NCI-H524 treated with DMSO at 0.1 percent for 48 hours (cell line): ENCODE data around the gene XPOT.
"Not testable (repeated sequence)": the region's sequence is repeated elsewhere in the genome, so short reads cannot be mapped to it uniquely, and the experiment has no call there.

Source experiments
- DNase-seq: peaks from one replicate; lab custom pipeline; 2025; lab: John Stamatoyannopoulos, UW

The XPOT gene, protein sequence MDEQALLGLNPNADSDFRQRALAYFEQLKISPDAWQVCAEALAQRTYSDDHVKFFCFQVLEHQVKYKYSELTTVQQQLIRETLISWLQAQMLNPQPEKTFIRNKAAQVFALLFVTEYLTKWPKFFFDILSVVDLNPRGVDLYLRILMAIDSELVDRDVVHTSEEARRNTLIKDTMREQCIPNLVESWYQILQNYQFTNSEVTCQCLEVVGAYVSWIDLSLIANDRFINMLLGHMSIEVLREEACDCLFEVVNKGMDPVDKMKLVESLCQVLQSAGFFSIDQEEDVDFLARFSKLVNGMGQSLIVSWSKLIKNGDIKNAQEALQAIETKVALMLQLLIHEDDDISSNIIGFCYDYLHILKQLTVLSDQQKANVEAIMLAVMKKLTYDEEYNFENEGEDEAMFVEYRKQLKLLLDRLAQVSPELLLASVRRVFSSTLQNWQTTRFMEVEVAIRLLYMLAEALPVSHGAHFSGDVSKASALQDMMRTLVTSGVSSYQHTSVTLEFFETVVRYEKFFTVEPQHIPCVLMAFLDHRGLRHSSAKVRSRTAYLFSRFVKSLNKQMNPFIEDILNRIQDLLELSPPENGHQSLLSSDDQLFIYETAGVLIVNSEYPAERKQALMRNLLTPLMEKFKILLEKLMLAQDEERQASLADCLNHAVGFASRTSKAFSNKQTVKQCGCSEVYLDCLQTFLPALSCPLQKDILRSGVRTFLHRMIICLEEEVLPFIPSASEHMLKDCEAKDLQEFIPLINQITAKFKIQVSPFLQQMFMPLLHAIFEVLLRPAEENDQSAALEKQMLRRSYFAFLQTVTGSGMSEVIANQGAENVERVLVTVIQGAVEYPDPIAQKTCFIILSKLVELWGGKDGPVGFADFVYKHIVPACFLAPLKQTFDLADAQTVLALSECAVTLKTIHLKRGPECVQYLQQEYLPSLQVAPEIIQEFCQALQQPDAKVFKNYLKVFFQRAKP

DNA sequence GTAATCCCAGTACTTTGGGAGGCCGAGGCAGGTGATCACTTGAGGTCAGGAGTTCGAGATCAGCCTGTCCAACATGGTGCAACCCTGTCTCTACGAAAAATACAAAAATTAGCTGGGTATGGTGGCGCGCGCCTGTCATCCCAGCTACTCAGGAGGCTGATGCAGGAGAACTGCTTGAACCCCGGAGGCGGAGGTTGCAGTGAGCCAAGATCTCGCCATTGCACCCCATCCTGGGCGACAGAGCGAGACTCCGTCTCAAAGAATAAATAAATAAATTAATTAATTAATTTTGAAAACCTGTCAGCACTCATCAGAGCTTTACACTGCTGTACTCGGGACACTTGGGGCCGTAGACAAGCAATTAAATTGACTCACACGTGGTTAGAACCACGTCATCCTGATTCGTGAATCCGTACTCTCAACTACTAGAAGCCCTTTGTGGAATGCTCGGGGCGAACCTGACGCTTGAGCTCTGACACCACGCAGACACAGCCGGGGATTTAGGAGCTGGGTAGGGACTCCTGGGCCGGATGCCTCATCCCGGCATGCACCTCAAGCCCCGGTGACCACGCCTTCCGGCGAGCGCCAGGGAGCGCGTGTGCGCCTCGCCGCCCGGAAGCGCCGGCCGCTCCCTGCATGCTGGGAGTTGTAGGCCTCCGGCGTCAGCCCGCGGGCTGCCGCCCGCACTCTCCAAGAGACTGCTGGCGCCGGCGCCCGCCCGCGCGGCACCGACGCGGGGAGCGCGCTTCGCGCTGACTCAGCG is at the start of gene XPOT:
XPOT (plus strand) TSS at position 686 of the 763 bp plus-strand sequence. CDS start 5,644 bp downstream, outside the sequence.
- DNase-seq: peak; percentile 49

DNA sequence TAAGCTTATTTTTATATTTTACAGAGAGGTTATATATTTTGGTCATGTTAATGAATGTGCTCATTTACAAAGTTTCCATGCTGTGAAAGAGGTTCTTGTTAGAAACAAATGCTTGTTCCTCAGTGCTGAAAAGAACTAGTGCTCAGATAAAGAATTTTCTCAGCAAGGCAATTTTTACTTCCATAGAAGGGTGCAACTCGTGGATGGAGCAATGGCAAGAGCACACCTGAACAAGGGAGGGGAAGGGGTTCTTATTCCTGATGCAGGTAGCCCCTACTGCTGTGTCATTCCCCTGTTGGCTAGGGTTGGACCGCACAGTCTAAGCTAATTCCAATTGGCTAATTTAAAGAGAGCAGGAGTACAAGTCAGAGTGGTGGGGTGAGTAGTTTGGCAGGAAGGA is 48.0 kb upstream of the XPOT start:
- not testable (repeated sequence) for DNase-seq

DNA sequence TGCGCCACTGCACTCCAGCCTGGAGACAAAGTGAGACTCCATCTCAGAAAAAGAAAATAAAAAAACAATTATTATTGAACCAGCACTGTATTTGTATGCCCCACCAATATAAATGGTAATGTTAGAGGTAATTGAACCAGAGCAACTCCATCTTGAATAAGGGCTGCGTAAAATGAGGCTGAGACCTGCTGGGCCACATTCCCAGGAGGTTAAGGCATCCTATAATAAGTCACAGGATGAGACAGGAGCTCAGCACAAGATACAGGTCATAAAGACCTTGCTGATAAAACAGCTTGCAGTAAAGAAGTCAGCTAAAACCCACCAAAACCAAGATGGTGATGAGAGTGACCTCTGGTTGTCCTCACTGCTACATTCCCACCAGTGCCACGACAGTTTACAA is 43.0 kb upstream of the XPOT start:
- not testable (repeated sequence) for DNase-seq

DNA sequence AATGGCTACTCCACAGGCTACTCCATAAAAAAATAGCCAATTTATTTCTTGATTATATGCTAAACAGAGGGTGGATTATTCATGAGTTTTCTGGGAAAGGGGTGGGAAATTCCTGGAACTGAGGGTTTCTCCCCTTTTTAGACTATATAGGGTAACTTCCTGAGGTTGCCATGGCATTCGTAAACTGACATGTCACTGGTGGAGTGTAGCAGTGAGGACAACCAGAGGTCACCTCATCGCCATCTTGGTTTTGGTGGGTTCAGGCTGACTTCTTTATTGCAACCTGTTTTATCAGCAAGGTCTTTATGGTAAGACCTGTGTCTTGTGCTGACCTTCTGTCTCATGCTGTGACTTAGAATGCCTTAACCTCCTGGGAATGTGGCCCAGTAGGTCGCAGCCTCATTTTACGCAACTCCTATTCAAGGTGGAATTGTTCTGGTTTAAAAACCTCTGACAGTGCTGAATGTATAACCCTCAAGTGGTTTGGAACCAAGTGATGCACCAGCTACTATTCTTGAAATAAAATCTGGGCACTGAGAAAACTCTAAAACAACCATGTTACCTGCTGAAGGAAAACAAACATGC is 41.4 kb upstream of the XPOT start:
- DNase-seq: no peak

DNA sequence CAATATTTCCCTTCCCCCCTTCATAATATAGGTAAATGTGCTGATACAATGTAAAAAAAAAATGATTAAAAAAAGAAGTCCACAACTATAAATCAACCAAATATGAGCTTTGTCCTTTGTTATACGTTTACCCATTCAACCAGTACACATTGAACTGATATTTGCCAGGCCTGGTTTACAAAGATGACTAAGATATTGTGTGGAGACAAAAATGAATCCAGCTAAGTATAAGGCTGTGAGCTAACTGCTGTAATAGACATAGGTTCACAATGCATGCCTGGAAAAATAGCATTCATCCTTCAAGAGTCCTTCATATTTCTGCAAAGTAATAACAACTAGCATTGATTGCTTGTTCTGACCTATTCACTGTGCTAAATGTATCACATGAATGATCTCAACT is 20.5 kb upstream of the XPOT start:
- DNase-seq: no peak

DNA sequence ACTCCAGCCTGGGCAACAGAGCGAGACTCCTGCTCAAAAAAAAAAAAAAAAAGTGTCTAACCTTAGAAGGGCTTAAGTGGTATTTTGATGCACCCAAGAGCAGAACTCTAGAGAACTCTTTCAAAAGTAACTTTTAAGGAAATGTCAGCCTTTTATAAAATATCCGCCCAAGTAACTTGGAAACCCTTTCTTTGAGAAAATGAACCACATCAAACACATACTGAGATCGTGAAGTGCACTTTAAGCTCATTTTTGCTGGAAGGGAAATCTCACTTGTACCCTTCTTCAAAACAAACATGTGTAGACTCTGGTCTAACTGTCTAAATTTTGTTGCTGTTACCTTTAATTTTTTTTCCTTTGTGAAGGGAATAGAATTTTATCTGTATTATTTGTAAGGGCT is 19.2 kb upstream of the XPOT start:
- no peak for DNase-seq

DNA sequence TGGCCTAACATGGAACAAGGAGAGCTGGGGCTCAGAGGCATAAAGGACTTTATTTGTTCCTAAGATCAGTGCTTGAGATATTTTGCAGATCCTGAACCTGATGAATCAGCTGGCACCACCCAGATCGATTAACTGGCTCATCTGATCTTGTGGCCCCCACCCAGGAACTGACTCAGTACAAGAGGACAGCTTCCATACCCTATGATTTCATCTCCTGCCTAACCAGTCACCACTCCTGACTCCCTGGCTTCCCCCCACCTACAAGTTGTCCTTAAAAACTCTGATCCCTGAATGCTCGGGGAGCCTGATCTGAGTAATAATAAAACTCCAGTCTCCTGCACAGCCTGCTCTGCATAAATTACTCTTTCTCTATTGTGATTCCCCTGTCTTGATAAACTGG is 18.7 kb upstream of the XPOT start:
- DNase-seq: no peak

DNA sequence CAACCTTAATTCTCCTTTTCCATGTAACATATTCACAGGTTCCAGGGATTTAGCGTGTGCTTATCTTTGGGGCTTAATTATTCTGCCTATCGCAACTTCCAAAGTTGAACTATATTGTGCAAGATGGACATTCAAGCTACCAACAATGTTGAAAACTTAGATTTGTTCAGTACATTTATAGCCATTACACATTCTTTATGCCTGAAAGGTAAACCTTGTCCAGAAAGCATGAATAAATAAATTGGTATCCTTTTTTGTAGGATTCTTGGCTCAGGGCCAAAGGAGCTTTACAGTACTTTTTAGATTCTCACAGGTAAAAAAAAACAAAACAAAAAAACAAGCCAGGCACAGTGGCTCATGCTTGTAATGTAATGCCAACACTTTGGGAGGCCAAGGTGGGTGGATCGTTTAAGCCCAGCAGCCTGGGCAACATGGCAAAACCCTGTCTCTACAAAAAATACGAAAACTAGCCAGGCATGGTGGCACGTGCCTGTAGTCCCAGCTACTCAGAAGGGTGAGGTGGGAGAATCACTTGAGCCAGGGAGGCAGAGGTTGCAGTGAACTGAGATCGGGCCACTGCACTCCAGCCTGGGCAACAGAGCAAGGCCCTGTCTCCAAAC is 16.9 kb upstream of the XPOT start:
- no peak for DNase-seq

DNA sequence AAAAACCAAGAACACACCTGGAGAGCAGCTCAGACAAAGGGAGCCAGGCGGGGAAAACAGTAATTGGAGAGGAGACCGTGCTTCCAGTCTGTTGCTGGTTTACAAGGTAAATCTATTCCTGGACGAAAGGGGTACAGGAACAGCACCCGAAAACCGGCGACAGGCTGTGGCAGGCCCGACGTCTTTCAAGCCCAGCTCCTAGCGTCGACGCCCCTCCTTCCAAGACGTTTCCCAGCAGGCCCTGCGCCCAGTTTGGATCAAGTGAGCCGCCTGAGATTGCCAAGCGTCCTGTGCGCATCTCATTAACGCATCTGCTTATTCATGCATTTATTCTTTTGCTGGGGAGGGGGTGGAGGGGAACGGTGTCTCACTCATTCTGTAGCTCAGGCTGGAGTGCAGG is 15.0 kb upstream of the XPOT start:
- no peak for DNase-seq

DNA sequence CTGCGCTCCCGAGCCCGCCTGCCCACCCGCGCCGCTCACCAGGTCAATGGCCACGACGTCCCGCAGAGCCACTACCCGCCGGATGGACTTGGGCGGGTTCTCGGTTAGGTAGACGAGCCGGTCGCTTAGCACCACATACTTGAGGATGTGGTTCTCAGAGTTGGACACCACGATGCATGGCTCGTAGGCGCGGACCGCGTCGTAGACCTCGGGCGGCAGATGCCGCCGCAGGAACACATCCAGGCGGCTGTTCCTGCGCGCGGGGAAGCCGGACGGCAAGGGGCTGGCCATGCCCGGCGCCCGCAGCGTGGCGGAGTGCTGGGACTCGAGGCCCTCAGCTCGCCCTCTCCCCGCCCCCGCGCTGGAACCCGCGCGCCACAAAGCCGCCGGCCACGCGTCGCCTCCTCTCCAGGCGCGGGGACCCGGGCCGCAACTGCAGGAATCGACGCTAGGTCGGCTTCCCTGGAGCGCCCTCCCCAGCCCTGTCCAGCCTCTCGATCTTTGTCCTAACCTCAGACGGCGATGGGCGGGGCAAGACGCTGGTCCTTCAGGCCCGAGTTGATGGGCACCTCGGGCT is 13.8 kb upstream of the XPOT start, which contains the start of gene C12orf56:
C12orf56 (minus strand) TSS at position 484 of the 577 bp plus-strand sequence; CDS start at position 291, 193 bp downstream.
- no peak for DNase-seq

DNA sequence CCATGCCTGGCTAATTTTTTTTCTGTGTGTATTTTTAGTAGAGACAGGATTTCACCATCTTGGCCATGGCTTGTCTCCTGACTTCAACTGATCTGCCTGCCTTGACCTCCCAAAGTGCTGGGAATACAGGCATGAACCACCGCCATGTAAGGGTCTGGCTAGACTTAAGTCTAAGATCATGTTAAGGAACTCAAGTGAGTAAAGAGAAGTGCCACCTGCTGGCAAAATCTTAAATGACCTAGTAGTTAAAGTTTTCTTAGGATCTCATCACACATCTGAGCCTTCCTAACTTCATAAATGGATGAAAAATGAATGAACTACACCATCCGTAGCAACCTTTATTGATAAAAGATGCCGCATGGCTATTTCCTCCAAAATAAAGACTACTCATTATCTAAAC is 12.0 kb upstream of the XPOT start:
- DNase-seq: no peak

DNA sequence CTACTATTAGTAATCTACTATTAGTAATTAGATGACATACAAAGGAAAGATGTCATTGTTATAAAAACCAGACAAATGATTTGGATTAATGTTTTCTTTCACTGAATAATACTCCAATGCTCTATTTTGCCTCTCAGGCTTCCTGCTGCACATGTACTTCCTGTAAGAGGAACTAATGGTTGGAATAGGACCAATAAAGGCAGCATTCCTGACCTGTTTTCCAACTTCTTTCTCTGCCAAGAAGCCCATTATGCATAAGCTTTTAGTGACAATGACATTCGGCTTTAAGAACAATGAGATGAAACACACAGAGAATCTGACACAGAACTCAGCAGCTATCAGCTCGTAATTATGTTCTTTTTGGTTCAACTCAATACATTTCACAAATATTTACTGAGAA is 8.5 kb upstream of the XPOT start:
- DNase-seq: no peak

DNA sequence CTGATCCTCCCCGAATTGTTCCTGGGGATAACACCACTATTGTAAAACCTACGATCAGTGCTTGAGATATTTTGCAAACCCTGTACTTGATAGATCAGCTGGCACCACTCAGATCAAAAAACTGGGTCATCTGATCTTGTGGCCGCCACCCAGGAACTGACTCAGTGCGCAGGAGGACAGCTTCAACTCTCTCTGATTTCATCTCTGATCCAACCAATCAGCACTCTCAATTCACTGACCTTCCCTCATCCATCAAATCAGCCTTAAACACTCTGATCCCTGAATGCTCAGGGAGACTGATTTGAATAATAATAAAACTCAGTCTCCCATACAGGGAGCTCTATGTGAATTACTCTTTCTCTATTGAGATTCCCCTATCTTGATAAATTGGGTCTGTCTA is 4.2 kb upstream of the XPOT start:
- DNase-seq: no peak

DNA sequence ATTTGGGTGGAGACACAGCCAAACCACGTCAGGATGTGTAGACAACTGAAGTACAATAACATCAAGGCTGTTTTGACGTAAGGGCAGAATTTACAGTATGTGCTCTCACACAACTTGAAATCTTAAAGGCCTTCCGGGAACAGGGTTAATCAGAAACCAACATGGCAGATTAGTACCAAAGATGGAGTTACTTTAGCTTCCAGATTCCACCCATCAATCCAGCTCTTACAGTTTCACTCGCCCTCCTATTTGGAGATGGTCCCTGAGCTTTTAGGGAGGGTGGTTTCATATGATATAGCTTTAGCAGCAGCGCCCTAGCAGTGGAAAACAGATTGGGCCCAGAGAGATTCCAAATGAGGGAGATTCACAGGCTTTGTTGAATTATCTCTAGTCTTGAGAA is 2.0 kb upstream of the XPOT start:
- DNase-seq: no peak

DNA sequence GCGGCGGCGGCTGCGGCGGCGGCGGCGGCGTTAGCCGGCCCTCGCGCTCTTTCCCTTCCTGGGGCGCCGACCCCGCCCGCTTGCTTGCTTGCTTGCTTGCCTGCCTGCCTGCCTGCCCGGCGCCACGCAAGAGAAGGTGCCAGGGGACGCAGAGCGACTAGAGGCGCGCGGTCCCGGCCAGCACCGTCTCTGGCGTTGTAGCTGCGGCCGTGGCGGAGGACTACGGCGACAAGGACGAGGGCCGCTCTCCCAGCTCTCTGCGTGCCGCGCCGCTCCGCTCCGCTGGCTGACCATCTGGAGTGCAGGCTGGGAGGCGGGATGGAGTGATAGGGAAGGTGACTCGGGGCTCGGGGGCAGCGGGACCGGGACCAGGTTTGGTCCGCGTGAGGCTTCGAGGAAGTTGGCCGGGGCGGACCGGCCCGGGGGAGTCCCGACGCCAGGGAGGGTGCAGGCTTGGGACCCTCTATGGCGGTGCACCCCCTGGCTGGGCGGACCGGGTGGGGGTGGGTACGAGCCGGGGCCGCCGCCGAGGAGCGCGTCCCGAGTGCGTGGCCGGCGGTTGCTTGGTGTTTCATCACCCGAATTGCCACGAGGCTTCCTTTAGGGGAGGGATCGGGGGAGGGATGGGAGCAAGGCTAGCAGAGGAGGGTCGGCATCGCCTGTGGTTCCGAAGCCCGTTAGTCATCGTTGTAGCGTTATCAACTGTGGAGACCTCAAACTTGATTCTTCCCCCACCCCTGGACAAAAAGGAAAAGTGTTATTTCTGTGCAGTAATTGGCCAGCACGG is 471 bp downstream of the XPOT start:
- no peak for DNase-seq

DNA sequence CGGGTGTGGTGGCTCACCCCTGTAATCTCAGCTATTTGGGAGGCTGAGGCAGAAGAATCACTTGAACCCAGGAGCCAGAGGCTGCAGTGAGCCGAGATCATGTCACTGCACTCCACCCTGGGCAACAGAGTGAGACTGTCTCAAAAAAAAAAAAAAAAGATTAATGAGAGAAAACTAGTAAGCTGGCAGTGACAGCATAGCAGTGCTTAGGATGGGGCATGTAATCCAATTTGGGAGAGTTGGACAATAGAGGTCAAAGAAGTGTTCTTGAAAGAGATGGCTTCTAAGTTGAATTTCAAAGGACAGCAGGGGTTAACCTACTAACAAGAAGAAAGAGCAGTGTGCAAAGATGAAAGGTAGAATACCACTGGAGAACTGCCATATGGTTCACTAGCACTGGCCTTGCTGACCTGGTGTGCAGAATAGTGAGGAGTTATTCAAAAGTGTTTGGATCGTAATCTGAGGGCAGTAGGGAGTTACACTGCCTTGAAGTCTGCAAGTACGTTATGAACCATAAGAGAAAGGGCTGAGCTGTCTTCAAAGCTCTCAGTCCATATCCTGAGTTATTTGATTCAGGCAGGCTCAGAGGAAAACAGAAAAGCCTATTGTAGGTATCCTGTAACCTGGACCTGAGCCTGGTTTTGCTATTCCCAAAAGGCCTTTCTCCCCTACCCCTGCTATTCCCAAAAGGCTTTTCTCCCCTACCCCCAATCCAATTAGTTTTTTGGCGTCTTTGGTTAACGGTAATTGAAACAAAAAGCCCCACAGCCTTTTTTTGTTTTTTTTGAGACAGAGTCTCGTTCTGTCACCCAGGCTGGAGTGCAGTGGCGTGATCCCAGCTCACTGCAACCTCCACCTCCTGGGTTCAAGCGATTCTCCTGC is 3.4 kb downstream of the XPOT start:
- no peak for DNase-seq

DNA sequence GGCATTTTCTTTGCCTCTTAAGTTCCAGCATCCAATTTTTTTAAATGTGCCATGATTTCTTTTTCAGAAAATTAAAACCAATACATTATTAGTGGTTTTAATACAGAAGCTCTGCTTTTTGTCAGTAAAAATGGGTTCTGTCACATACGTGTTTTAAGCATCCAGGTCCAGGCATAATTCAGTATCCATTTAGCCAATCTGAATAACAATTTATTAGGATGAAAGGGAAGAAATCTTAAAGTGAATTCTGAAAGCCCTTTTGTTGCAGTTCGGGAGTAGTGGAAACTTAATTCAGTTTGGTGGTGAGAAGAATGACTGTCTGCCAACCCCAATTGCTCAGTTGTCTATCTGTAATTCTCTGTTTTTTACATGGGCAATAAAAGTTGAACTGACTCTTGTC is 7.2 kb downstream of the XPOT start:
- no peak for DNase-seq

DNA sequence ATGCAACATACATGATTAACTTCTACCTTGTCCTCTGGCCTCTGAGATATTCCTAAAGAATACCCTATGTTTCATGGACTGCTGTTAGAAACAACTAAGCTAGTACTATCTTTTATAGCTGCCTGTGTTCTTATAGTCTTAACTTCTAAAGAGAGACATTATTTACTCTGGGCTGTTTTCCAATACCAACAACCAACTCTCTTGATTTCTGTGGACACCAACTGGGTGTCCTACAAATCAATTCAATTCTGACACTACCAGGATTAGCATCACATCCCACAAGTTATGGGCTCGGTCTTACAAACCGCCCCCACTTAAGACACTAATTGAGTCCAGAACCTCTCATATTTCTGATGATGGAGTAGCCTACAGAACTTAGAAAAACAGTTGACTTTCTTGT is 8.3 kb downstream of the XPOT start:
- DNase-seq: no peak

DNA sequence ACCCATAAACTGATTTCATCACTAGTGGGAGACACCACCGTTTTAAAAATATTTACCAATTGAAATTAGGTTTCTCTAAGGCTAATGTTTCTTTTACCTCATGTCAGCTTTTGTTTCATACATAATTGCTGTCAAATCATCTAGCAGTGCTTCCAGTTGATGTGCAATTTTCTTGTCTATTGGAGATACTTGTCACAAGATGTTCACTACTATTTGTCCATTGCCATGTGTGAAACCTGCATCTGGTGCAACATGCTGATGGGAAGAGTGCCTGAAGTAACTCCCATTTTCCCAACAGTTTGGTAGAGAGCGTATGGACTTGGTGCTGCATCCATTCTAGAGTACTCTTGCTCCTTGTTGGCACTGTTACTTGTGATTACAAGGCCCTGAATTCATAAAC is 9.7 kb downstream of the XPOT start:
- DNase-seq: no peak
